Spleen (tissue), 11 donors: Measurements from ENCODE around the gene NEDD4L. TPM values are rescaled to one million over a fixed set of nuclear protein-coding genes. Genes with fewer than 3 reads are reported as not detected.

Experiments
- DNase-seq: peaks from one replicate; pipeline ENCODE4 v3.0.0-alpha.2; 2020
- H3K27ac ChIP-seq, 8 donors: fragments of 200-600 bp; sonication (generic) in 7 of 8; 1 replicate in 4 of 8; 2 replicates in 4 of 8; pipeline versions ENCODE4 v1.5.0 to v1.8.0; 2016 to 2021; ENCODE audit warnings: inconsistent platforms in 4 of 8, mild to moderate bottlenecking in 4 of 8, moderate library complexity in 1 of 8
- H3K27me3 ChIP-seq, 7 donors: fragments of 200-600 bp; sonication (generic) in 6 of 7; replicated peaks in 1 of 7; 1 replicate in 4 of 7; 2 replicates in 3 of 7; pipeline versions ENCODE4 v1.5.0 to v1.8.0; 2016 to 2021; ENCODE audit warnings: inconsistent platforms in 3 of 7, mild to moderate bottlenecking in 1 of 7
- H3K36me3 ChIP-seq, 6 donors: fragments of 200-600 bp; sonication (generic) in 5 of 6; 1 replicate in 4 of 6; 2 replicates in 2 of 6; pipeline versions ENCODE4 v1.5.0 to v1.8.0; 2016 to 2021; ENCODE audit warnings: inconsistent platforms in 2 of 6
- H3K4me1 ChIP-seq, 6 donors: fragments of 200-600 bp; sonication (generic) in 5 of 6; 1 replicate in 3 of 6; 2 replicates in 3 of 6; pipeline versions ENCODE4 v1.5.0 to v1.8.0; 2016 to 2021; ENCODE audit warnings: inconsistent platforms in 3 of 6
- H3K4me3 ChIP-seq, 8 donors: fragments of 200-600 bp; sonication (generic) in 7 of 8; 1 replicate in 4 of 8; 2 replicates in 4 of 8; pipeline versions ENCODE4 v1.5.0 to v1.8.0; 2016 to 2021; ENCODE audit warnings: inconsistent platforms in 4 of 8, mild to moderate bottlenecking in 4 of 8, moderate library complexity in 2 of 8
- H3K9me3 ChIP-seq, 8 donors: fragments of 200-600 bp; sonication (generic) in 7 of 8; 1 replicate in 4 of 8; 2 replicates in 4 of 8; pipeline versions ENCODE4 v1.5.0 to v1.8.0; 2016 to 2021; ENCODE audit warnings: inconsistent platforms in 4 of 8
- POLR2A ChIP-seq, 3 donors: fragments of 450-650 bp; IDR thresholded peaks; one replicate each; pipeline ENCODE4 v1.5.1; 2017; ENCODE audit warnings: antibody characterized with exemption in 3 of 3, mild to moderate bottlenecking in 1 of 3
- POLR2AphosphoS5 ChIP-seq, 3 donors: sonication (generic); formaldehyde crosslinking; IDR thresholded peaks; one replicate each; pipeline ENCODE4 v1.5.1; 2017; ENCODE audit warnings: antibody characterized with exemption in 3 of 3
- WGBS, 5 donors: extraction: QIAGEN DNeasy Blood & Tissue Kit in 3 of 5; methylation state at CpG; one replicate each; pipeline versions ENCODE4 v1.1.5 to v1.1.7; 2013 to 2018; 5-methylcytosine and 5-hydroxymethylcytosine counted together
- intact Hi-C: fragments of 100-400 bp; cut with DNase I; formaldehyde crosslinking; loops from one replicate; pipeline ENCODE4 v1.15.0; 2023; ENCODE audit warnings: low total_unique reads
- polyA plus RNA-seq, 3 donors: library from polyadenylated mRNA; stranded (reverse); fragments of 200-250 nt; gene quantifications; one replicate each; pipeline ENCODE4 v1.2.1, GENCODE V29; 2013
- total RNA-seq, 7 donors: library from RNA; depleted of rRNA in 3 of 7; stranded (reverse); fragments of >200 nt in 3 of 7; fragmentation: NEBNext Ultra II Directional in 4 of 7; extraction: Animal tissue kit (Norgen Biotek cat#: 25700) in 4 of 7; gene quantifications; one replicate each; pipeline versions ENCODE4 v1.1.0 to v1.2.1, GENCODE V29; 2016 to 2021
- TF ChIP-seq, protein P1 (sequence below), 11 experiments: fragments of 200-600 bp in 7 of 11; fragments of 450-650 bp in 4 of 11; sonication (generic) in 4 of 11; IDR thresholded peaks in 8 of 11; conservative IDR thresholded peaks in 3 of 11; 1 replicate in 7 of 11; 2 replicates in 4 of 11; pipeline versions ENCODE4 v1.4.0 to v1.8.0; 2016 to 2021; ENCODE audit warnings: antibody characterized with exemption in 11 of 11, inconsistent platforms in 4 of 11, mild to moderate bottlenecking in 1 of 11
- donor health status: healthy with polysubstance abuse.
- donor health status: DM: no; HTN: no; CAD: no; lungs with moderate emphysema.
- donor health status: DM: no; HTN: no; CAD: no.
- donor health status: Bipolar disorder and iron deficiency.
- donor health status: healthy.
- donor health status: DM: no; HTN: no; CAD: no.
- donor health status: DM: yes; HTN: yes; CAD: no.

Gene NEDD4L
- total and polyA plus RNA-seq, 10 donors = 8.7 to 26.9 (median 18.3) TPM

DNA sequence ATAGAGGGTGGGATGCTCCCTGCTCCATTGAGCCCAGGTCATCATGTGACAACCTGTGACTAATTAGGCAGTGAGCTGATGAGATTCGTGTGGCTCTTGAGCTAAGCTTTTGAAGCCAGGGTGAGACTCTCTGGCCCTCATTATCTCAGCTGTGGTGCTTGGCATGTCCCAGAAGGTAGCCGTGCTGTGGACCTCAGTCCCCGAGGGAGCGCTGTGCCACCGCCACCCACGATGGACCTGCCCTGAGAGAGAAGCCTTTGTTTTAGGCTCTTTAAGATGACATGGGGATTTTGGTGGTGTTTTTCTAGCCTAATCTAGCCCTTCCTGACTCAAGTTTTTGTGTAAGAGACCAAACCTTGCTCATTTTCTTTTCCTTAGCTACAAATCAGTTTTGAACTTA, 66.4 kb downstream of the NEDD4L start:
- Histone ChIP-seq H3K4me3 (no peak overlapping the region), H3K9me3 (no peaks in the 10 kb centered on the region), H3K27ac (no peak overlapping the region), H3K4me1 (peaks cover 0 to 10% (median 3%) of the 10 kb centered on the region in 6 donors), H3K27me3 (no peaks in the 10 kb centered on the region), H3K36me3 (no peaks in the 10 kb centered on the region)
- WGBS, 5 donors = 55 to 85% (median 63%) methylated on average over 5 to 6 of the region's 6 CpGs
- DNase-seq = no peak
- TF ChIP-seq POLR2A (IDR thresholded peaks at IDR 0.05) = no peak
- TF ChIP-seq, protein P1, sequence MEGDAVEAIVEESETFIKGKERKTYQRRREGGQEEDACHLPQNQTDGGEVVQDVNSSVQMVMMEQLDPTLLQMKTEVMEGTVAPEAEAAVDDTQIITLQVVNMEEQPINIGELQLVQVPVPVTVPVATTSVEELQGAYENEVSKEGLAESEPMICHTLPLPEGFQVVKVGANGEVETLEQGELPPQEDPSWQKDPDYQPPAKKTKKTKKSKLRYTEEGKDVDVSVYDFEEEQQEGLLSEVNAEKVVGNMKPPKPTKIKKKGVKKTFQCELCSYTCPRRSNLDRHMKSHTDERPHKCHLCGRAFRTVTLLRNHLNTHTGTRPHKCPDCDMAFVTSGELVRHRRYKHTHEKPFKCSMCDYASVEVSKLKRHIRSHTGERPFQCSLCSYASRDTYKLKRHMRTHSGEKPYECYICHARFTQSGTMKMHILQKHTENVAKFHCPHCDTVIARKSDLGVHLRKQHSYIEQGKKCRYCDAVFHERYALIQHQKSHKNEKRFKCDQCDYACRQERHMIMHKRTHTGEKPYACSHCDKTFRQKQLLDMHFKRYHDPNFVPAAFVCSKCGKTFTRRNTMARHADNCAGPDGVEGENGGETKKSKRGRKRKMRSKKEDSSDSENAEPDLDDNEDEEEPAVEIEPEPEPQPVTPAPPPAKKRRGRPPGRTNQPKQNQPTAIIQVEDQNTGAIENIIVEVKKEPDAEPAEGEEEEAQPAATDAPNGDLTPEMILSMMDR (IDR thresholded peaks at IDR 0.05 in 8 of 11, conservative IDR thresholded peaks at IDR 0.05 in 3 of 11) = no peak
- no peak for TF ChIP-seq POLR2AphosphoS5 (IDR thresholded peaks at IDR 0.05)
- intact Hi-C loops = no loop called here

DNA sequence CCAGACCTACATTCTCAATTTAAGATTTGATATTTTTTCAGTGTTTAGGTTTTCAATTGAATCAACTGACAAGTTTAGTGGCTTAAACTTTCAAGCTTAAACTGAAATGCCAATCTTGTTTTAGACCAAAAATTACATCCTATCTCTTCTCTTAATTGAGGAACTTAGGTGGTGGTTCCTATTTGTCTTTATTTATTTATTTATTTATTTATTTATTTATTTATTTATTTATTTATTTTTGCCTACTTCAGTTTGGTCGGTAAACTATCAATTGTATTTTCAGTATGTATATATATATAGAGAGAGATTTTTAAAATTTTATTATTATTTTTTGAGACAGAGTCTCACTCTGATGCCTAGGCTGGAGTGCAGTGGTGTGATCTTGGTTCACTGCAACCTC, 68.1 kb downstream of the NEDD4L start:
- 94 to 100% (median 95%) methylated on average over 1 of the region's 1 CpG for WGBS, 5 donors
- intact Hi-C loops = no loop called here
- Histone ChIP-seq H3K4me3 (no peak overlapping the region), H3K27me3 (no peaks in the 10 kb centered on the region), H3K9me3 (no peaks in the 10 kb centered on the region), H3K27ac (no peak overlapping the region), H3K36me3 (no peaks in the 10 kb centered on the region), H3K4me1 (peaks cover 0 to 10% (median 3%) of the 10 kb centered on the region in 6 donors)
- TF ChIP-seq, protein P1 (IDR thresholded peaks at IDR 0.05 in 8 of 11, conservative IDR thresholded peaks at IDR 0.05 in 3 of 11) = no peak
- TF ChIP-seq POLR2A (IDR thresholded peaks at IDR 0.05) (no peak), POLR2AphosphoS5 (IDR thresholded peaks at IDR 0.05) (no peak)
- no peak for DNase-seq

DNA sequence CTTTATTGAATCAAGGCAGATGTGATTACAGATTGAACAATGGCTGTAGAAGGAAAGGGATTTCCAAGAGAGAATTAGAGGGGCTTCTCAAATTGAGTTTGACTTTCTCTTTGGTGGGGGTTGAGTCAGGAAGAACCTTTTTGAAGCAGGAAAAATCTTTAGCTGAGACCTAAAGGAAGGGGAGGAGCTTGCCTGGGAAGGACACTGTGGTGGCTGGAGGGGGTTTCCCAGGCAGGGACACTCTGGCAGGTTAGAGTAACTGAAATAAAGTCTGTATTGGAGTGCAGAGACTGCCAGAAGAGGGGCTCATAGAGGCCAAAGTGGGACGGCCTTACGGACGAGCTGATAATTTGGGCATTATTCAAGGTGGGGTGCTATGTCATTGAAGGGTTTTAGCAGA, 69.3 kb downstream of the NEDD4L start:
- peaks cover 0 to 10% (median 3%) of the 10 kb centered on the region in 6 donors for H3K4me1 ChIP-seq
- WGBS, 5 donors = 48 to 92% (median 74%) methylated on average over 3 of the region's 3 CpGs
- H3K27me3 ChIP-seq = no peaks in the 10 kb centered on the region
- no peaks in the 10 kb centered on the region for H3K36me3 ChIP-seq
- DNase-seq = no peak
- intact Hi-C loops = no loop called here
- H3K9me3 ChIP-seq = no peaks in the 10 kb centered on the region
- no peak overlapping the region for H3K4me3 ChIP-seq
- H3K27ac ChIP-seq = peak overlapping the region in 1 of 8 donors; percentile 18
- no peak for TF ChIP-seq POLR2AphosphoS5 (IDR thresholded peaks at IDR 0.05)
- TF ChIP-seq, protein P1 (IDR thresholded peaks at IDR 0.05 in 8 of 11, conservative IDR thresholded peaks at IDR 0.05 in 3 of 11) = no peak
- no peak for TF ChIP-seq POLR2A (IDR thresholded peaks at IDR 0.05)

DNA sequence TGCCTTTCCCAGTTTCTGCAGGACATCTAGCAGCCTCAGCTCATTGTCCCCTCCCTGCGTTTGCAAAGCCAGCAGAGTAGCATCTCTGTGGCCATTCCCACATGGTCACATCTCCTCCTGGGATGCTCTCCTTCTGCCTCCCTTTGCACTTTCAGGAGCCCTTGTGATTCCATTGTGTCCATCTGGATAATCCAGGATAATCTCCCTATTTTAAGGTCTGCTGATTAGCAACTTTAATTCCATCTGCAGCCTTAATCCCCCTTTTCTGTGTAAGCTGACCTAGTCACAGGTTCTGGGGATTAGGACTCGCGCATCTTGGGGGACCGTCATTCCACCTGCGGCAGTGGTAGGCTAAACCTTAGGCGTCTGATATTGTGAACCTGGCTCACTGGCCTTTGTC, 70.7 kb downstream of the NEDD4L start:
- WGBS, 5 donors = 93 to 98% (median 97%) methylated on average over 6 of the region's 6 CpGs
- DNase-seq = no peak
- Histone ChIP-seq H3K4me3 (no peak overlapping the region), H3K4me1 (peaks cover 0 to 10% (median 3%) of the 10 kb centered on the region in 6 donors), H3K9me3 (no peaks in the 10 kb centered on the region), H3K27ac (no peak overlapping the region), H3K27me3 (no peaks in the 10 kb centered on the region), H3K36me3 (no peaks in the 10 kb centered on the region)
- TF ChIP-seq POLR2A (IDR thresholded peaks at IDR 0.05) (no peak), POLR2AphosphoS5 (IDR thresholded peaks at IDR 0.05) (no peak)
- TF ChIP-seq, protein P1 (IDR thresholded peaks at IDR 0.05 in 8 of 11, conservative IDR thresholded peaks at IDR 0.05 in 3 of 11) = no peak
- intact Hi-C loops = no loop called here
